ENCODE data around the gene CACNG1. TPM values are rescaled to one million over a fixed set of nuclear protein-coding genes. Genes with fewer than 3 reads are reported as not detected.

CACNG1 gene
- polyA plus RNA-seq, 1 donor from 2014 or later = 0.77 TPM

DNA sequence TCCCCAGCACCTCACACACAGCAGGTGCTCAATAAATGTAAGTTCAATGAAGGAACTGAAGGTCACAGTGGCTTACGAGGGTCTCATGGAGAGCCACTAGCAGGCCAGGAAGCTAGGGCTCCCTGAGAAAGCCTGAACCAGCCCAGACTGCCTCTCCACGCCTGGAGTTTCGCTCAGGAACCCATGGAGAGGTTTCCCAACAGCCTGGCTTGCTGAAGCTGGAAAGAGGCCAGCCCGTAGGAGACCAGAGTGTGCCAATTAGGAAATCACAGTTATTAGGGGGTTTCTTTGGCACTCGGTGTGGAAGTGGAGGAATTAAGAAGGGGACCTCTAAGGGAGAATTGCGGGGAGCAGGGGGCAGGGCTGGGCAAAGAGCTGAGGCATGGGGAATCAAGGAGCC is 36.3 kb upstream of the CACNG1 start:
- Histone ChIP-seq H4K20me1 (ENCODE audit: insufficient read depth) (no peaks in the 10 kb centered on the region), H3F3A (ENCODE audit: insufficient read depth, low read length, poor library complexity, severe bottlenecking) (no peaks in the 10 kb centered on the region), H3K79me2 (replicated peaks; ENCODE audit: insufficient read depth, low read length) (no peaks in the 10 kb centered on the region), H3K36me3 (ENCODE audit: insufficient read depth, low read length) (peaks cover 12% of the 10 kb centered on the region), H3K4me2 (ENCODE audit: low read length) (no peak overlapping the region), H2AFZ (ENCODE audit: low read depth, low read length) (no peak overlapping the region), H3K27ac (ENCODE audit: low read length) (no peak overlapping the region), H3K9ac (ENCODE audit: low read length) (no peak overlapping the region), H3K27me3 (ENCODE audit: insufficient read depth, low read depth, low read length) (no peaks in the 10 kb centered on the region), H3K9me3 (ENCODE audit: low read length) (no peaks in the 10 kb centered on the region), H3K4me3 (ENCODE audit: low read length) (no peak overlapping the region), H3K9me2 (ENCODE audit: insufficient read depth, low read length) (no peaks in the 10 kb centered on the region)
- TF ChIP-seq MXI1 (conservative IDR thresholded peaks at IDR 0.05; ENCODE audit: poor library complexity, severe bottlenecking) (no peak), REST (IDR thresholded peaks at IDR 0.05; ENCODE audit: borderline replicate concordance) (no peak), EP300 (conservative IDR thresholded peaks at IDR 0.05; ENCODE audit: poor library complexity, severe bottlenecking) (no peak), TAF1 (IDR thresholded peaks at IDR 0.05; ENCODE audit: low read depth) (no peak), POLR2AphosphoS5 (IDR thresholded peaks at IDR 0.05) (no peak), EZH2 (IDR thresholded peaks at IDR 0.05; ENCODE audit: borderline replicate concordance, insufficient read depth, low read length, poor library complexity, severe bottlenecking) (no peak), RAD21 (conservative IDR thresholded peaks at IDR 0.05) (no peak), SMC3 (conservative IDR thresholded peaks at IDR 0.05; ENCODE audit: poor library complexity) (no peak)
- TF ChIP-seq, protein P1, sequence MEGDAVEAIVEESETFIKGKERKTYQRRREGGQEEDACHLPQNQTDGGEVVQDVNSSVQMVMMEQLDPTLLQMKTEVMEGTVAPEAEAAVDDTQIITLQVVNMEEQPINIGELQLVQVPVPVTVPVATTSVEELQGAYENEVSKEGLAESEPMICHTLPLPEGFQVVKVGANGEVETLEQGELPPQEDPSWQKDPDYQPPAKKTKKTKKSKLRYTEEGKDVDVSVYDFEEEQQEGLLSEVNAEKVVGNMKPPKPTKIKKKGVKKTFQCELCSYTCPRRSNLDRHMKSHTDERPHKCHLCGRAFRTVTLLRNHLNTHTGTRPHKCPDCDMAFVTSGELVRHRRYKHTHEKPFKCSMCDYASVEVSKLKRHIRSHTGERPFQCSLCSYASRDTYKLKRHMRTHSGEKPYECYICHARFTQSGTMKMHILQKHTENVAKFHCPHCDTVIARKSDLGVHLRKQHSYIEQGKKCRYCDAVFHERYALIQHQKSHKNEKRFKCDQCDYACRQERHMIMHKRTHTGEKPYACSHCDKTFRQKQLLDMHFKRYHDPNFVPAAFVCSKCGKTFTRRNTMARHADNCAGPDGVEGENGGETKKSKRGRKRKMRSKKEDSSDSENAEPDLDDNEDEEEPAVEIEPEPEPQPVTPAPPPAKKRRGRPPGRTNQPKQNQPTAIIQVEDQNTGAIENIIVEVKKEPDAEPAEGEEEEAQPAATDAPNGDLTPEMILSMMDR (IDR thresholded peaks at IDR 0.05; ENCODE audit: poor library complexity, severe bottlenecking) = no peak

- Histone ChIP-seq H4K20me1 (ENCODE audit: insufficient read depth) (no peaks in the 10 kb centered on the region), H3K9me2 (ENCODE audit: insufficient read depth, low read length) (no peaks in the 10 kb centered on the region), H3K36me3 (ENCODE audit: insufficient read depth, low read length) (peaks cover 8% of the 10 kb centered on the region), H3K79me2 (replicated peaks; ENCODE audit: insufficient read depth, low read length) (no peaks in the 10 kb centered on the region), H3K9me3 (ENCODE audit: low read length) (no peaks in the 10 kb centered on the region), H3K4me3 (ENCODE audit: low read length) (no peak overlapping the region), H3K27me3 (ENCODE audit: insufficient read depth, low read depth, low read length) (no peaks in the 10 kb centered on the region), H2AFZ (ENCODE audit: low read depth, low read length) (no peak overlapping the region), H3K4me2 (ENCODE audit: low read length) (no peak overlapping the region), H3K27ac (ENCODE audit: low read length) (no peak overlapping the region), H3F3A (ENCODE audit: insufficient read depth, low read length, poor library complexity, severe bottlenecking) (no peaks in the 10 kb centered on the region), H3K9ac (ENCODE audit: low read length) (no peak overlapping the region)
- TF ChIP-seq REST (IDR thresholded peaks at IDR 0.05; ENCODE audit: borderline replicate concordance) (no peak), POLR2AphosphoS5 (IDR thresholded peaks at IDR 0.05) (no peak), EP300 (conservative IDR thresholded peaks at IDR 0.05; ENCODE audit: poor library complexity, severe bottlenecking) (no peak), TAF1 (IDR thresholded peaks at IDR 0.05; ENCODE audit: low read depth) (no peak), MXI1 (conservative IDR thresholded peaks at IDR 0.05; ENCODE audit: poor library complexity, severe bottlenecking) (no peak), SMC3 (conservative IDR thresholded peaks at IDR 0.05; ENCODE audit: poor library complexity) (no peak), EZH2 (IDR thresholded peaks at IDR 0.05; ENCODE audit: borderline replicate concordance, insufficient read depth, low read length, poor library complexity, severe bottlenecking) (no peak), RAD21 (conservative IDR thresholded peaks at IDR 0.05) (no peak)
- TF ChIP-seq, protein P1 (IDR thresholded peaks at IDR 0.05; ENCODE audit: poor library complexity, severe bottlenecking) = no peak
These were observed 32.7 kb upstream of the CACNG1 start for GRCh38 chr17:67011527-67012175.

Data from neural cell (in vitro differentiated cells).